ENCODE results near the gene MAML3.

The MAML3 gene

DNA sequence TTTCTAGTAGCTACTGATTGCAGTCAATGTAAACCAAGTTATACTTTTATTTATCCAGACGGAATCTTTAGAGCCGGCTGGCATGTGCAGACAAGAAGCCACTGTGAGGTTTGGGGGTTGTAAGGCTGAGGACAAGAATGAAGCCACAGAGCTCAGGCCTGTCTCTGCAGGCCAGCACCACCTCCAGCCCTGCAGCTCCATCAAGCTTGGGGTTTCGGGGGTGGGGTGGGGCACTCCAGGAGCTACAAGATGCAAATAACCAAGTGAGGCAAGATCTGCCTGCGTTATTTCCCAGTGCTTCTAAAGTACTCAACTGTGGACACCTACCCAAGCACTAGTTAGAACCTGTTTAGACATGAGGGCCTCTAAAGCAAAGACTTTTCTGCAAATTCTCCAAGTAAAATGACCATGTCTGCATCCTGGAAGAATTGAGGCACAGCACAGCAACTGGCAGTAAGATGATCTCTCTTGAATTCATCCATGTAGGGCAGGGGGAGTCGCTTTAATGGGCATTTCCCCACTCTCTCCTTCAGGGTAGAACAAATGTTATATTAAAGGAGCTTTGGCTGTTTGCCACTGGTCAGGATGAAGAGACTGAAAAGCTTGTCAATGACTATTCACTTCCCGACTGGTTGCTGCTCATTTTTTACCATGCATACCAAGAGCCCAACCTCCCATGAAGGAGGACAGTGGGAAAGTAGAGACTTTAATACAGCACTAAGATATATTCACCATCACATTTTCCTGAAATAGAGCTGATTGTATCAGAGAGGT, 265.8 kb downstream of the MAML3 start:
- in situ Hi-C loops (cut with HindIII; ENCODE audit: low sequenced_read_pairs), result no loop called here

- in situ Hi-C loops (cut with HindIII; ENCODE audit: low sequenced_read_pairs), result no loop called here
Measured at GRCh38 chr4:139887376-139887802, 266.6 kb downstream of the MAML3 start.

- in situ Hi-C loops (cut with HindIII; ENCODE audit: low sequenced_read_pairs), result no loop called here
Measured at GRCh38 chr4:139886798-139887197, 267.2 kb downstream of the MAML3 start.

- in situ Hi-C loops (cut with HindIII; ENCODE audit: low sequenced_read_pairs), result no loop called here
Measured at GRCh38 chr4:139884438-139884837, 269.5 kb downstream of the MAML3 start.

DNA sequence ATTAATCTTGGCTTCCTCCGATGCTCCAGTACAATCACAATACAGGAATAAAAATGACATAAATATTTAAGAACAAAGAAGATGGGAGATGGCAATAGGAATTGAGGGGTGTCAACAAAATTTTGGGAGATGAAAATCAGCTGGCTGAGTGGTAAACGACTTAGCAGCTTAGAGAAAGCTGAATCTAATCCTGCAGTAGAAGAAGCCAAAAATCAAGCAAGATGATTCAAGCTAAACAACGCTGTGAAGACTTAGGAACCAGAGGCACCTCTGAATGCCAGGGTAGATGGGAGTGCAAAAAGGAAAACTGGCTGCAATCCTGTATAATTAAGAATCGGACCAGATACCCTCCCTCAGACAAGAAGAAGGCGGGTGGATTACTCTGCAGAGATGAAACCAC, 273.1 kb downstream of the MAML3 start:
- in situ Hi-C loops (cut with HindIII; ENCODE audit: low sequenced_read_pairs), result no loop called here

GRCh38 chr4:139878050-139878449, 275.9 kb downstream of the MAML3 start:
- in situ Hi-C loops (cut with HindIII; ENCODE audit: low sequenced_read_pairs), result no loop called here

GRCh38 chr4:139876337-139876941, 277.5 kb downstream of the MAML3 start:
- in situ Hi-C loops (cut with HindIII; ENCODE audit: low sequenced_read_pairs), result no loop called here

- in situ Hi-C loops (cut with HindIII; ENCODE audit: low sequenced_read_pairs), result no loop called here
Measured at GRCh38 chr4:139875411-139875825, 278.6 kb downstream of the MAML3 start.

- in situ Hi-C loops (cut with HindIII; ENCODE audit: low sequenced_read_pairs), result no loop called here
Measured at GRCh38 chr4:139873111-139873860, 280.7 kb downstream of the MAML3 start.

DNA sequence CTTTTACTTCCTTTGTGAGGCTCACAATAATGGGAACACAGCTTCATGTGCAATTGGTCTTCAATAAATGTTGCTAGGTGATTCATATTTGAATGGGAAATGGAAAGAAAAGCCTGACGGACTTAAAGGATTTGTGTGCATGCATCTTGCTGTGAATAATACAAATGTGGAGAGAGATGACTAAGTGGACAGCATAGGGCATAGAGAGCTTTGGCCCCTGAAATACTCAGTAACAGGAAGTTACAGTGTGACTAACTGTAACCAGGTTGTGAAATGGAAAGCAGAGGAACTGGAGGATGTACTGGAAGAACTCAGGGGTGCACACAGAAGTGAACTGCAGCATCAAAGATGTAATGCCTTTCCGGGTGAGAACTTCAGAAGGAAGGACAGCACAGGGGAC, 281.7 kb downstream of the MAML3 start:
- in situ Hi-C loops (cut with HindIII; ENCODE audit: low sequenced_read_pairs), result no loop called here

GRCh38 chr4:139869810-139870209, 284.2 kb downstream of the MAML3 start:
- in situ Hi-C loops (cut with HindIII; ENCODE audit: low sequenced_read_pairs), result no loop called here

DNA sequence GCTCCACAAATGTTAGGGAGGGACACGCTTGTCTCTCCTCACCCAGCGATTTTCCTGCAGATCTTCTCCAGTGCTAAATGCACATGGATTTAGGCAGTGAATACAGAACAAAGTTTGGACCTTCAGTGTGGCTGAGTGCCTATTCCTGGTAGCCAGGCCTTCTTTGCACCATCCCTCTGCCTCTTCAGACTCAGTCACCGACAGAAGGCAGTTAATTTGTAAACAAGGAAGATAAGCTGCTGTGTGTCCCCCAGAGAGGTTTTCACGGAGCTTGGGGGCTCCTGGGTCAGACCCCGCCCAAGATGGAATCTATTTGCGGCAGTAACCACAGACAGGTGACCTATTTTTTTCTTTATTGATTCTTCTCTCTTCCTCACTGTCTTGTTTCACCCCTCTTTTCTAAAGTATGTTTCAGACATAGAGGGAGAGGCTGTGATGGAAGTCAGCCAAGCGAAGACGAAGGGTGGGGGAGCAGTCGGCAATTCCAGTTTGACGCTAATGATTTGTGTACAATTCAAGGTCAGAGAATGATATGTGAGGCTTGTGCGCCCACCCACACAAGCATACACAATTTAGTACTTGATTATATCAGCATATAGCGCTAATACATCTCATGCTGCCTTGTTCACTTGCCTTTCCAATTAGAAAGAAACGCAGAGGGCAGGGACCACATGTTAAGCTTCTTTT, 287.6 kb downstream of the MAML3 start:
- in situ Hi-C loops (cut with HindIII; ENCODE audit: low sequenced_read_pairs), result no loop called here

DNA sequence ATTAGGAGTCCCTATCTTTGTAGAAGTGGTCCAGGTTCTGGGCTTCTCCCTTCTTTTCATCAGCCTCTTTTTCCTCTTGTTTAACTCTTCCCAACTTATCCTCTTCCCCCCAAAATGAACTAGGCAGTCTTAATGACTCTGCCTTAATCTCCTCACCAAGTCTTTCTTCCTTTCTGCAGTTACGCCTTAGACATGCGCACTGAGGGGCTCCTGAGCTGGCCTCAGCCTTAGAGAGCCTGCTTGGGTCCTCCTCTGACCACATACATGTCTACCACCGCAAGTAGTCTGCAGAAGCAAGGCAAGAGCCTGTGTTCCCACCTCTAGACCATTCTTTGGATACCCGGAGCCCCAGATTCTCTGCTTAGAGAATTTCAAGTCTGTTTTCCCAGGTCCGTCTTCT, 288.4 kb downstream of the MAML3 start:
- in situ Hi-C loops (cut with HindIII; ENCODE audit: low sequenced_read_pairs), result no loop called here

GRCh38 chr4:139863531-139863930, 290.5 kb downstream of the MAML3 start:
- in situ Hi-C loops (cut with HindIII; ENCODE audit: low sequenced_read_pairs), result no loop called here

GRCh38 chr4:139861471-139861870, 292.5 kb downstream of the MAML3 start:
- in situ Hi-C loops (cut with HindIII; ENCODE audit: low sequenced_read_pairs), result no loop called here

DNA sequence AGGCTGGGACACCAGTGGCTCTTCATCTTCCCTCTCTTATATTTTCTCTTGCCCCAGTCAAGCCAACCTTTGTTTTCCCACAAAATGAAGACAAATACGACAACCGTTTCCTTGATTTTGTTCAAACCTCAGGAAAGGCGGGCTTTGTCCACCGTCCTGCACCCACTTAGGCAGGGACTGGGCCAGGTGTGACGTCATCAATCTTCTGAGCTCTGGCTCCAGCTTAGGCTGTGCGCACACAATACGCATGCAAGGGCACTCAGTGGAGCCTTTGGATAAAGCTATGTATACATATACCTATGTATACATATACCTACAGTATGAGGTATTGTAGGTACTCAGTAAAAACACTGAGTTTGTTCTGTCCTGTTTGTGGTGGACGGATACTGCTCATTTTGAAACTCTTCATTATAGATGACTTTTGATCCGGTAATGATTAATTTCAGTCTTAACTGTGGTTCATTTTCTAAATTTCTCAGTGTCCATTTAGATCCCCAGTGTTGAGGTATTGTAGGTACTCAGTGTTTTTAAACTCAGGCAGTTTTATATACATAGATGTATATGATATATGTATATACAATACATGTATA, 293.5 kb downstream of the MAML3 start:
- in situ Hi-C loops (cut with HindIII; ENCODE audit: low sequenced_read_pairs), result no loop called here

DNA sequence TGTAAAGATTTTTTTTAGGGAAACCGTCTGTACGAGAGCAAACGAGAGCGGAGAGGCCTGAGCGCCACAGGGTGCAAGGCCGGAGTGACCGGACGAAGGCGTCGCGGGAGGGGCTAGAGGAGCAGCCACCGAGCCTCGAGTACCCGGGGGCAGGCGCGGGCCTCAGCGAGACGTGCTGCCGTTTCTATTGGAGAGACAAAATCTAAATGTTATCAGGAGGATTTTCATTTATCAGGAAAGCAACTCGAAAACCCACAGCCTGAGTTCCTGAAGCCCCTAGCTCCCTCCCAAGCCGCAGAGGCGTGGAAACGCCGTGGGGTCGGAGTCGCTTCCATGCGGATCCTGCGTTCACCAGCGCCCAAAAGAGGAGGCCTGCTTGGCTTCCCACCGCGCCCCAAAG, 294.1 kb downstream of the MAML3 start:
- in situ Hi-C loops (cut with HindIII; ENCODE audit: low sequenced_read_pairs), result no loop called here

- in situ Hi-C loops (cut with HindIII; ENCODE audit: low sequenced_read_pairs), result no loop called here
Measured at GRCh38 chr4:139858436-139859205, 295.4 kb downstream of the MAML3 start.

DNA sequence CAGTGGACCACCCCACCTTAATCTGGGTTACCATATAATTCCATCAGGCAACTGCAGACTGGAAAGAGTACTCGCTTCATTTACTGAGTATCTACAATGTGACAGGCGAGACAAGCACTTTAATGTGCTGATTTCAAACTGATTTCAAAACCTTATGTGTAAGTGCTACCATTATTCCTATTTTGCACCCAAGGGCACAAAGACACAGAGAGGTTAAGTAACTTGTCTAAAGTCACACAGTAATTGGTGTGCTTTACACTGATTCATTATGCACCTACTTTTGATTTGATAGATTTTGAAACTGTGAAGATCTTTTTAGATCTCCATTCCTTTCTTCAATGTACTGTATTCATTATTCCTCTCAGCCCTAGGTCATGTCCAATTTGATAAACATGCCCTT, 296.0 kb downstream of the MAML3 start:
- in situ Hi-C loops (cut with HindIII; ENCODE audit: low sequenced_read_pairs), result no loop called here

- in situ Hi-C loops (cut with HindIII; ENCODE audit: low sequenced_read_pairs), result no loop called here
Measured at GRCh38 chr4:139857021-139857420, 297.0 kb downstream of the MAML3 start.

All from endothelial cell of hepatic sinusoid (primary cell).